Embryonic facial prominence (tissue), 1 donor: Measurements from ENCODE around the gene SPIN2B.

ENCODE experiments used
- DNase-seq: peaks from one replicate; pipeline ENCODE4 v3.0.0-alpha.2; 2016; ENCODE audit errors: extremely low spot score

The SPIN2B gene

GRCh38 chrX:57070185-57070984 is 51.0 kb downstream of the SPIN2B start:
- DNase-seq: no peak
